GM19238 (cell line): Measurements from ENCODE around the gene RBM4B.
"Not testable (repeated sequence)": the region's sequence is repeated elsewhere in the genome, so short reads cannot be mapped to it uniquely, and the experiment has no call there.

Experiments
- DNase-seq: peaks from one replicate; pipeline ENCODE4 v3.0.0; 2011; ENCODE audit warnings: low spot score; ENCODE audit not compliant: insufficient read length

The RBM4B gene, protein sequence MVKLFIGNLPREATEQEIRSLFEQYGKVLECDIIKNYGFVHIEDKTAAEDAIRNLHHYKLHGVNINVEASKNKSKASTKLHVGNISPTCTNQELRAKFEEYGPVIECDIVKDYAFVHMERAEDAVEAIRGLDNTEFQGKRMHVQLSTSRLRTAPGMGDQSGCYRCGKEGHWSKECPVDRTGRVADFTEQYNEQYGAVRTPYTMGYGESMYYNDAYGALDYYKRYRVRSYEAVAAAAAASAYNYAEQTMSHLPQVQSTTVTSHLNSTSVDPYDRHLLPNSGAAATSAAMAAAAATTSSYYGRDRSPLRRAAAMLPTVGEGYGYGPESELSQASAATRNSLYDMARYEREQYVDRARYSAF

GRCh38 chr11:66677599-66678375 lies at the start of gene RBM4B:
Gene RBM4B, minus strand, starts transcription at chr11:66677887. Its CDS starts 808 bp downstream, at chr11:66677079.
- peak; percentile 93 for DNase-seq

DNA sequence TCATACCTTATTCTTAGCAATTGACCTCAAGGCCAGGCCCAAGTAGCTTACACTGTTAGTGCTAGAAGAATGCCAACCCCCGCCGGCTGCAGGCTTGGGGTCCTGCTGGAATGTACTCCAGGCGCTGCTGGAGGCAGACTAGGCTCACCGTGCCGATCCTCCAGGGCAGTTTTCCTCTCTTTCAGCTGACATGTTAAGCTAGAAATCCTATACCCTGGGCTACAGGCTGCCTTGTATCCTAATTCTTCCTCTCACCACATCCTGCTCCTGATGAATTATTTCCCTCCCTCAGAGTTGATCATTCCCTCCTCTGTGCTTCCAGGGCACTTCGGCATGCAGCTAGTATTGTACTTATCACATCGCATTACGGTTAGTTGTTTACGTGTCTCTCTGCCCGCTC lies 48.0 kb upstream of the RBM4B start:
- no peak for DNase-seq

GRCh38 chr11:66725114-66725513 lies 47.4 kb upstream of the RBM4B start:
- DNase-seq: no peak

DNA sequence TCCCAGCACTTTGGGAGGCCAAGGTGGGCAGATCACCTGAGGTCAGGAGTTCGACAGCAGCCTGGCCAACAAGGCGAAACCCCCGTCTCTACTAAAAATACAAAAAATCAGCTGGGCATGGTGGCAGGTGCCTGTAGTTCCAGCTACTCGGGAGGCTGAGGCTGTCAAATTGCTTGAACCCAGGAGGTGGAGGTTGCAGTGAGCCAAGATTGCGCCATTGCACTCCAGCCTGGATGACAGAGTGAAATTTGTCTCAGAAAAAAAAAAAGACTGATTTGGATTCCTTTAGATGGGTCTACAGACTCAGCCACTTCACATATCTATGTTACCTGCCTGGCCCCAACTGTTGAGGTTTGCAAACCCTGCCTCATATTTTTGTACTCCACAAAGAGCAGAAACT lies 46.5 kb upstream of the RBM4B start:
- not testable (repeated sequence) for DNase-seq

- DNase-seq: no peak
These were observed 46.0 kb upstream of the RBM4B start for GRCh38 chr11:66723693-66724092.

DNA sequence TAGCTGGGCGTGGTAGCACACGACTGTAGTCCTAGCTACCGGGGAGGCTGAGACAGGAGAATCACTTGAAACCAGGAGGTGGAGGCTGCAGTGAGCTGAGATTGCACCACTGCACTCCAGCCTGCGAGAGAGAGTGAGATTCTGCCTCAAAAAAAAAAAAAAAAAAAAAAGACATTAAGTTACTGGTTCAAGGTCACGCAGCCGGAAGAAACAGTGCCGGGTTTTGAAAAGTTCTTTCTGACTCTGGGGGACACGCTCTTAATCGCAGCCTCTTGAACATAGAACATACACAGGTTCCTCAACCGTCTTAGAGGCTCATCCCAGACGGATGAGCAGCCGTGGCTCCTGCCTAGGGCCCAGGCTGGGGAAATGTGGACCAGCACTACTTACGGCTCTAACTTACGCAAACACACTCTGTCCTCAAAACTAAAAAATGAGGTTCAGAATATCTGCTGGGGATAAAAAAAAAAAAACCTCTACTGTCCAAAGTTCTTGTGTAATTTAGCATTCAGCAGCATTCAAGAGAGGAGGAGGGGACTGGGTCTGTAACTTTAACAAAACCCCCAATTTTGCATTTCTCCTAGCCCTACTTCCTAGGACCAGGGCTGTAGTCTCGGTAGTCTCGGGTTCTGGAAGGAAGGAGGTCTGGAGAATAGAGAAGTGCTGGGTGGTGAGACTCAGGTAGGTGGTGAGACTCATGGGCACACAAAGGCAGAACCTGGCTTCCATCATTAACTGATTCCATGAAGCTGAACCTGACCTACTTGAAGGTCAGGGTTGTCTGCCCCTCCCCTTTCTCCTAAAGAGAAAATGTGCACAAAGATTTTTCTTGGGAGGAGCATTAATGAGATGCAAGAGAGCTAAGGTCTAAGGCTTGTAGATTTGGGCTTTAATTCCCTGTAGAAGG lies 45.3 kb upstream of the RBM4B start:
- DNase-seq: no peak

DNA sequence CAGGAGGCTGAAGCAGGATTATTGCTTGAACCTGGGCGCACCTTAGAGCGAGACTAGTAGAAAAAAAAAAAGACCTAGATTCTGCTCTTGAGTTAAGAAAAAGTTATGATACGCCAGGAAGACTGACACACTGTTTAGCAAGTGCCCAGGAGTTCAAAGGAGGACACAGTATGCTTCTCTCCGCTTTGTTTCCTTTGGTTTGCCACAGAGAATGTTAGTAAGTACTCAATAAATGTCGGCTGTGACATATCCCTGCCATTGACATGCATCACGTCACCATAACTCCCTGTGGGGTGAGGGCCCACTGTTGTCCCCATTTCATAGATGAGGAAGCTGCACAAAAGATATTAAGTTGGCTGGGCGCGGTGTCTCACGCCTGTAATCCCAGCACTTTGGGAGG lies 44.3 kb upstream of the RBM4B start:
- no peak for DNase-seq

GRCh38 chr11:66720899-66721470 lies 43.3 kb upstream of the RBM4B start:
- no peak for DNase-seq

DNA sequence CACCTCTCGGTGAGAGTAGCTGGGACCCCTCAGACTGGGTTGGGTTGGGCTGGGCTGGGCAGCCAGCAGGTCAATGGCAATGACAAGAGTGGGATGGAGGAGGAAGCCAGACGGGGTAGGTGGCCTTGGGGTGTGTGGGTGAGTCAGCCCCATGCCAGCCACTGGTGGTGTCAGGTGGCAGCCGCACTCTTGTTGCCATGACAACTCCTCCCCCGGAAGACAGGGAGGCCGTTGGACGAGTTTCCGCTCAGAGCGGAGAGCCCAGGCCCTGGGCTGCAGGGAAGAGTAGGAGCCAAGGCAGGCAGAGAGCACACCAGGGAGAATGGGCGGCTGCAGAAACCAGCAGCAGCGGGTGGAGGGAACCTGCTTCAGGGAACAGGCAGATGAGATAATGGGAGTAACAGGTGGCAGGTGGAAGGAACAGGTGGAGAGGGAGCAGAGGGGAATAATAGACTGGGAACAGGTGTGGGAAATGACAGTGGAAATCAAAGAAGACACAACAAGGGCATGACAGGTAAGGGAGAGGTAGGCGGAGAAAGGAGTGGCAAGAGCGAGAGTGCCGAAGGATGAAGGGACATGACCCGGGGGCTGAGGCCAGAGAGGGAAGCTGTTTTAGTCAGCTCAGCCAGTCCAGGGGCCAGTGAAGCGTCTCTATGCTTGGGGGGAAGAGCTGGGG lies 42.7 kb upstream of the RBM4B start:
- DNase-seq: no peak

DNA sequence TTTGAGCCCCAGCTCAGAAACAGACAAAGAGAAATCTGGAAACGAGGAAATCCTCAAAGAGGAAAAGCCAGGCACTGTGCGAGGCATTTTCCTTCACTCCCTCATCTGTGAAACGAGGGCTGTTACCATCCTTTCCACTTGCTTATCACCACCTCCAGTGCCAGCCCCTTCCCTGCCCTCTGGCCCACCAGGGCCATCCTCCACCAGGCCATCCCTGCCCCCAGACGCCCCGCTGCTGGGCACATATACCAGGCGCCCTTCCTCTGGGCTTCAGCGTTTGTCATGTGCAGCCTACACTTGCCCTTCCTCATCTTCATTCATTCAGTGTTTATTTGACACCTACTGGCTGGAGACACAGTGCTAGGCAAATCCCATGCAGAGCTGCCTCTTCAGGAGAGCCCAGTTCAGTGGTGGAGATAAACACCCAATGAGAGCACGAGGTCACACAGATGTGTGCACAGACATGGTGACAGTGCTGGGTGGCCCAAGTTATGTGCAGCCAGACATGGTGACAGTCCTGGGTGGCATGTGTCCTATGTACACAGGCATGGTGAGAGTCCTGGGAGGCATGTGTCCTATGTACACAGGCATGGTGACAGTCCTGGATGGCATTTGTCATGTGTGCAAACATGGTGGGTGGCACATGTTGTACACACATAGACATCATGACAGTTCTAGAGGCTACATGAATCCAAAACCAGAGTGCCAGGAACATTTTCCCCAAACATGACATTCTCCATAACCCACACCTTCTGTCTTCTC lies 41.6 kb upstream of the RBM4B start:
- no peak for DNase-seq

DNA sequence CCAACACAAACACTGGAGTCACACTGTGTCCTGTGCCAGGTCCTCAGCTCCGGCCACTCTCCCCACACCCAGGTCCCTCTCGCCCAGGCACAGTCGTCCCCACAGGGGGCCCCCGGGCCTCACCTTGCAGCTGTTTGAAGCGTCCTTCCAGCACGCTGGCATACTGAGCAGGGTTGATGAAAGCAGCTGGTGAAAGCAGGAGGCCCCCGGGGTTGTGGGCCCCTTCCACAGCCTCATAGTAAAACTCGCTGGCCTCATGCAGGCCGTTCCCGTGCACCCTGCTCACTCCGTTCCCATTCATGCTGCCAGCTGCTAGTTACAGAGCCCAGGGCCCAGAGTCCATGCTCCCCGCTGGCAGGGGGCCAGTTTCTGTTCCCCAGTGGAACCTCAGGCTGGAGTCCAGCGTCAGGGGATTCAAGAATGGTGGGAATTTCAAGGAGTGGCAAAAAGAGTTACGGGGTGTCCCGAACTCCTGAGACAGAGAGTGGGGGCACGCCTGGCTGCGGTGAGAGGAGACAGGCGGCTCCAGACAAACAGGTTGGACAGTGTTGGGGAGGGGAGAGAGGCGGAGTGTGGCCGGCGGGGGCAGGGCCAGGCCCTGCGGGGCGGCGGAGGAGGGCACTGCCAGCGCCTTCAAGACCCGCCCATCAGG lies 40.8 kb upstream of the RBM4B start:
- DNase-seq: no peak

DNA sequence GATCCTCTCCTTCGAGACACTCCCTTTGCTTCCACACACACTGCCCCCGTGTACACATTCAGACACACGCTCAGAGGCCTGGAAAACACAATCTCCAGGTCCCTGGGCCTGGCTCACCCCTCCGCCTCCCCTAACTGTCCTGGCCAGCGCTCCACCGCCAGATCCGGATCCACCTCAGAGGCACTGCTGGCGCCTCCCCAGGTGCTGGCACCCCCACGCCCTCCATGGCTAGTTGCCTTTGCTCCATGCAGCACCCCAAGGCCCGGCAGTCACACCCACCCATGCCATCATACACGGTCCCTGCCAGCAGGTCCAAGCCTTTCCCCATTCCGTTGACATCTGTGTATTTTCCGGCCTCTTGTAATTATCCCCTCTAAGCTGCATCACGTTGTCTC lies 40.2 kb upstream of the RBM4B start:
- DNase-seq: no peak

GRCh38 chr11:66716996-66717395 lies 39.3 kb upstream of the RBM4B start:
- DNase-seq: no peak

GRCh38 chr11:66715346-66716085 lies 37.8 kb upstream of the RBM4B start:
- no peak for DNase-seq

DNA sequence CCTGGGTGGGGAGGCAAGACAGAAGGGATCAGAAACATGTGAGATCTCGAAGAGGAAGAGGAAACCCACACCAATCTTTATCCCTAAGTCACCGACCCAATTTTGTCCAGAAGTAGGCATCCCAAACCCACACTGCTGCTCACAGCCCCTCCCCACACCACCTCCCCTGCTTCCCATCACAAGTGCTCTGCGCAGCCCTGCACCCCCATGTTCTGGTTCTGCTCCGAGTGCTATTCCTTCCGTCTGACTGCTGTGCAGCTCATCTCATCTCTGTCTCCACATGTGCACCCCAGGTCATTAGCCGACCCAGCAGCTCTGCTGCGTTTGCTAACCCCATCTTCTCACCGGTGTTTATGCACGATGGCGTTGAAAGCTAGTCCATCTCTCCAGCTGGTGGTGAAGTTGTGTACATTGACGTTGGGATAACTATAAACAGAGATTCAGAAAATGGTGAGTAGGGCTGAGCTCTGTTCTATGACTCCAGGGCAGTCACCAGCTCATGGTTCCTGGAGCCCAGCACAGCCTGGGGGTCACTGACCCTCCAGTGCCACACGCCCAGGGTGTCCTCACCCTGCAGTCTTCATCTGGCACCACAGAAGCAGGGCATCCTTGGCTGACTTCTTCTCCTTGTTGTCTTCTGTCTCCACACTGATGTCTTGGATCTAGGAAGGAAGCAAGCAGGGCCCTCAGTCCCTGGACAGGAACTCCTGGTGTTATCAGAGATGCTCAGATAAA lies 36.2 kb upstream of the RBM4B start:
- no peak for DNase-seq

GRCh38 chr11:66710384-66710930 lies 32.8 kb upstream of the RBM4B start:
- no peak for DNase-seq

DNA sequence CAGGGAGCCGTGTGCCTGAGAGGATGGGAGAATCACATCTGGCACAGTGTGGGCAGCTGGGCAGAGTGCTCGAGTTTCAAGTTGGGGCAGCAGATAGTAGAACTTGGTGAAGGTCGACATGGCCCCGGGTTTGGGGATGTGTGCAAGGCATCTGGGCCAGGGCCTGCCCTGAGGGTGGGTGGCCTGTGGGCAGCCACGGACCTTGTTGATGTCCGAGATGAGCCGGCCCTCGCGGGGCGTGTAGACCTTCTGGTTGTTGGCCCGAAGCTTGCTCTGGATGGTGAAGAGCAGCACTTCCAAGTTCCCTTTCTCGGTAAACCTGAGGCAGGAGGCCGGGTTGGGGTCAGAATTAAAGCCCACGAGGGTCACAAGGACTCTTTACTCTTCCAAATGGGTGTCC lies 31.0 kb upstream of the RBM4B start:
- DNase-seq: no peak

- DNase-seq: no peak
These were observed 30.4 kb upstream of the RBM4B start for GRCh38 chr11:66708094-66708493.
